A673 (cell line): ENCODE measurements around the gene PRKG1.
"Not testable (repeated sequence)": the region's sequence is repeated elsewhere in the genome, so short reads cannot be mapped to it uniquely, and the experiment has no call there.

Experiments used
- EZH2 ChIP-seq: fragments of 200-600 bp; sonication (generic); IDR thresholded peaks from 2 replicates; pipeline ENCODE4 v1.6.1; 2017; ENCODE audit warnings: borderline replicate concordance, low read depth, mild to moderate bottlenecking, mixed read lengths, antibody characterized with exemption, low read length; ENCODE audit not compliant: poor library complexity, severe bottlenecking
- TF ChIP-seq, protein P1 (sequence below): fragments of 300-800, 200-600 bp; sonication (generic); conservative IDR thresholded peaks from 2 replicates; pipeline ENCODE4 v1.5.1; 2017; ENCODE audit warnings: low read depth, mild to moderate bottlenecking, antibody characterized with exemption, low read length, moderate library complexity, mixed read lengths

GRCh38 chr10:52247929-52248328 is 1173.6 kb downstream of the PRKG1 start:
- TF ChIP-seq, protein P1, sequence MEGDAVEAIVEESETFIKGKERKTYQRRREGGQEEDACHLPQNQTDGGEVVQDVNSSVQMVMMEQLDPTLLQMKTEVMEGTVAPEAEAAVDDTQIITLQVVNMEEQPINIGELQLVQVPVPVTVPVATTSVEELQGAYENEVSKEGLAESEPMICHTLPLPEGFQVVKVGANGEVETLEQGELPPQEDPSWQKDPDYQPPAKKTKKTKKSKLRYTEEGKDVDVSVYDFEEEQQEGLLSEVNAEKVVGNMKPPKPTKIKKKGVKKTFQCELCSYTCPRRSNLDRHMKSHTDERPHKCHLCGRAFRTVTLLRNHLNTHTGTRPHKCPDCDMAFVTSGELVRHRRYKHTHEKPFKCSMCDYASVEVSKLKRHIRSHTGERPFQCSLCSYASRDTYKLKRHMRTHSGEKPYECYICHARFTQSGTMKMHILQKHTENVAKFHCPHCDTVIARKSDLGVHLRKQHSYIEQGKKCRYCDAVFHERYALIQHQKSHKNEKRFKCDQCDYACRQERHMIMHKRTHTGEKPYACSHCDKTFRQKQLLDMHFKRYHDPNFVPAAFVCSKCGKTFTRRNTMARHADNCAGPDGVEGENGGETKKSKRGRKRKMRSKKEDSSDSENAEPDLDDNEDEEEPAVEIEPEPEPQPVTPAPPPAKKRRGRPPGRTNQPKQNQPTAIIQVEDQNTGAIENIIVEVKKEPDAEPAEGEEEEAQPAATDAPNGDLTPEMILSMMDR: not testable (repeated sequence)
- TF ChIP-seq EZH2: not testable (repeated sequence)
